Measurements from ENCODE around the gene GRIK2. TPM values are rescaled to one million over a fixed set of nuclear protein-coding genes. Genes with fewer than 3 reads are reported as not detected.

GRIK2 gene
- total and polyA plus RNA-seq, 12 donors = 0.09 to 10.6 (median 1.9) TPM

GRCh38 chr6:101403216-101403945, 9.9 kb downstream of the GRIK2 start:
- TF ChIP-seq POLR2A (IDR thresholded peaks at IDR 0.05) (no peak), CTCF (IDR thresholded peaks at IDR 0.05) (no peak)
- intact Hi-C loops (cut with DNase I) = no loop called here
- no peak overlapping the region for H3K4me3 ChIP-seq
- no peaks in the 10 kb centered on the region for H3K4me1 ChIP-seq (replicated peaks in 1 of 2)
- H3K27me3 ChIP-seq = peaks cover 18% of the 10 kb centered on the region
- H3K9me3 ChIP-seq (replicated peaks in 1 of 3) = no peaks in the 10 kb centered on the region
- DNase-seq = no peak
- no peak overlapping the region for H3K27ac ChIP-seq
- no peaks in the 10 kb centered on the region for H3K36me3 ChIP-seq (replicated peaks in 1 of 2)
- WGBS, 4 donors = 37 to 54% (median 46%) methylated on average over 16 of the region's 16 CpGs

GRCh38 chr6:101404775-101405174, 11.3 kb downstream of the GRIK2 start:
- 54 to 56% (median 56%) methylated on average over 4 of the region's 4 CpGs for WGBS, 4 donors
- Histone ChIP-seq H3K9me3 (replicated peaks in 1 of 3) (no peaks in the 10 kb centered on the region), H3K27ac (no peak overlapping the region), H3K27me3 (peaks cover 18% of the 10 kb centered on the region), H3K4me1 (replicated peaks in 1 of 2) (no peaks in the 10 kb centered on the region), H3K36me3 (replicated peaks in 1 of 2) (no peaks in the 10 kb centered on the region), H3K4me3 (no peak overlapping the region)
- intact Hi-C loops (cut with DNase I) = no loop called here
- TF ChIP-seq POLR2A (IDR thresholded peaks at IDR 0.05) = no peak
- no peak for TF ChIP-seq CTCF (IDR thresholded peaks at IDR 0.05)
- no peak for DNase-seq

GRCh38 chr6:101413773-101414172, 20.3 kb downstream of the GRIK2 start:
- no peak for DNase-seq
- Histone ChIP-seq H3K4me1 (replicated peaks in 1 of 2) (no peaks in the 10 kb centered on the region), H3K9me3 (replicated peaks in 1 of 3) (no peaks in the 10 kb centered on the region), H3K36me3 (replicated peaks in 1 of 2) (no peaks in the 10 kb centered on the region), H3K4me3 (no peak overlapping the region), H3K27ac (no peak overlapping the region), H3K27me3 (no peaks in the 10 kb centered on the region)
- intact Hi-C loops (cut with DNase I) = no loop called here
- TF ChIP-seq CTCF (IDR thresholded peaks at IDR 0.05) (no peak), POLR2A (IDR thresholded peaks at IDR 0.05) (no peak)

- no peaks in the 10 kb centered on the region for H3K4me1 ChIP-seq (replicated peaks in 1 of 2)
- no peak for DNase-seq
- no peaks in the 10 kb centered on the region for H3K9me3 ChIP-seq (replicated peaks in 1 of 3)
- H3K4me3 ChIP-seq = no peak overlapping the region
- no peaks in the 10 kb centered on the region for H3K36me3 ChIP-seq (replicated peaks in 1 of 2)
- TF ChIP-seq POLR2A (IDR thresholded peaks at IDR 0.05) (no peak), CTCF (IDR thresholded peaks at IDR 0.05) (no peak)
- no peak overlapping the region for H3K27ac ChIP-seq
- intact Hi-C loops (cut with DNase I) = no loop called here
- 62 to 79% (median 76%) methylated on average over 1 of the region's 1 CpG for WGBS, 4 donors
- H3K27me3 ChIP-seq = no peaks in the 10 kb centered on the region
Measured at GRCh38 chr6:101417900-101418299, 24.4 kb downstream of the GRIK2 start.

Measured in adrenal gland (tissue), 12 donors.